H1 (cell line): ENCODE measurements around the gene SEC16A. TPM values are rescaled to one million over a fixed set of nuclear protein-coding genes. Genes with fewer than 3 reads are reported as not detected.

Experiments used
- CTCF ChIA-PET: fragments of 300-600 bp; sonication (Branson Sonifier 250); formaldehyde crosslinking; loops from one replicate; lab custom pipeline; 2021; ENCODE audit not compliant: partially characterized antibody; lab: Charles Lee
- POLR2A ChIA-PET: fragments of 300-600 bp; sonication (Branson Sonifier 250); formaldehyde crosslinking; loops from one replicate; lab custom pipeline; 2021; ENCODE audit warnings: inconsistent platforms; ENCODE audit not compliant: partially characterized antibody; lab: Charles Lee
- DNase-seq, 2 experiments: peaks; one replicate each; pipeline versions ENCODE4 v3.0.0 to v3.0.0-alpha.2; 2010 to 2022; ENCODE audit warnings: low spot score in 2 of 2, low read depth in 1 of 2, mixed read lengths in 1 of 2
- FAIRE-seq: peaks from 2 replicates; lab custom pipeline; 2011; peaks lifted over from hg19 to GRCh38; lab: Jason Lieb, UNC
- H2AFZ ChIP-seq: 2 replicates; pipeline ENCODE4 v1.8.1; 2012; ENCODE audit warnings: low read length, inconsistent platforms
- H2AK5ac ChIP-seq: 2 replicates; pipeline ENCODE4 v1.6.1; 2013; ENCODE audit warnings: low read depth, low read length
- H2BK120ac ChIP-seq: replicated peaks from 2 replicates; pipeline ENCODE3; 2013; ENCODE audit warnings: low read depth, low read length, inconsistent platforms
- H2BK12ac ChIP-seq: 2 replicates; pipeline ENCODE4 v1.6.1; 2013; ENCODE audit warnings: low read depth, low read length
- H2BK15ac ChIP-seq: 2 replicates; pipeline ENCODE4 v1.6.1; 2013; ENCODE audit warnings: low read length
- H2BK20ac ChIP-seq: 2 replicates; pipeline ENCODE4 v1.6.1; 2013; ENCODE audit warnings: low read length
- H2BK5ac ChIP-seq: 2 replicates; pipeline ENCODE4 v1.6.1; 2013; ENCODE audit warnings: low read depth, low read length
- H3K14ac ChIP-seq: 2 replicates; pipeline ENCODE4 v1.6.1; 2013; ENCODE audit warnings: inconsistent platforms; ENCODE audit not compliant: insufficient read length
- H3K18ac ChIP-seq: 2 replicates; pipeline ENCODE4 v1.6.1; 2013; ENCODE audit warnings: low read length; ENCODE audit errors: extremely low read depth
- H3K23ac ChIP-seq: 2 replicates; pipeline ENCODE4 v1.6.1; 2013; ENCODE audit warnings: inconsistent platforms; ENCODE audit not compliant: insufficient read length
- H3K23me2 ChIP-seq: 2 replicates; pipeline ENCODE4 v1.6.1; 2013; ENCODE audit warnings: low read depth, low read length
- H3K27ac ChIP-seq: 2 replicates; pipeline ENCODE4 v1.6.1; 2011; ENCODE audit warnings: low read depth, low read length, inconsistent platforms
- H3K27me3 ChIP-seq, 4 experiments: replicated peaks in 1 of 4; 1 replicate in 1 of 4; 2 replicates in 3 of 4; pipeline versions ENCODE4 v1.6.1 to v1.8.1; 2011 to 2013; ENCODE audit warnings: low read length in 3 of 4, mild to moderate bottlenecking in 3 of 4, inconsistent platforms in 2 of 4, mixed read lengths in 2 of 4, moderate library complexity in 1 of 4; ENCODE audit not compliant: control insufficient read depth in 3 of 4, insufficient read depth in 3 of 4; ENCODE audit errors: extremely low read depth in 1 of 4
- H3K36me3 ChIP-seq, 4 experiments: 2 replicates each; pipeline versions ENCODE4 v1.6.1 to v1.8.1; 2011 to 2013; ENCODE audit warnings: mild to moderate bottlenecking in 4 of 4, low read length in 3 of 4, moderate library complexity in 2 of 4, control low read depth in 1 of 4, inconsistent platforms in 1 of 4; ENCODE audit not compliant: insufficient read depth in 4 of 4, control insufficient read depth in 2 of 4
- H3K4ac ChIP-seq: replicated peaks from 2 replicates; pipeline ENCODE3; 2013; ENCODE audit warnings: low read length, low read depth, mixed read lengths, inconsistent platforms; ENCODE audit not compliant: insufficient read length
- H3K4me1 ChIP-seq, 4 experiments: replicated peaks in 1 of 4; 1 replicate in 1 of 4; 2 replicates in 3 of 4; pipeline versions ENCODE4 v1.6.1 to v1.8.1; 2011 to 2013; ENCODE audit warnings: low read length in 3 of 4, inconsistent platforms in 2 of 4, mixed read lengths in 1 of 4; ENCODE audit not compliant: insufficient read depth in 4 of 4, control insufficient read depth in 3 of 4
- H3K4me2 ChIP-seq, 2 experiments: 2 replicates each; pipeline versions ENCODE4 v1.6.1 to v1.8.1; 2011 to 2013; ENCODE audit warnings: low read depth in 2 of 2, low read length in 2 of 2, control low read depth in 1 of 2, inconsistent platforms in 1 of 2, mild to moderate bottlenecking in 1 of 2; ENCODE audit not compliant: insufficient read depth in 1 of 2
- H3K4me3 ChIP-seq, 4 experiments: fragments of 200-600, 300-600 bp in 1 of 4; sonication (generic), shearing (Covaris generic), sonication (Bioruptor Twin) in 1 of 4; 2 replicates each; pipeline versions ENCODE4 v1.5.1 to v1.8.1; 2011 to 2016; ENCODE audit warnings: low read length in 4 of 4, low read depth in 3 of 4, control low read depth in 2 of 4, inconsistent platforms in 2 of 4, mild to moderate bottlenecking in 2 of 4, mixed read lengths in 1 of 4, moderate library complexity in 1 of 4; ENCODE audit not compliant: insufficient read depth in 2 of 4; ENCODE audit errors: extremely low read depth in 1 of 4
- H3K56ac ChIP-seq: replicated peaks from 2 replicates; pipeline ENCODE3; 2013; ENCODE audit warnings: low read depth, mild to moderate bottlenecking, mixed read lengths, low read length, inconsistent platforms; ENCODE audit not compliant: insufficient read length
- H3K79me1 ChIP-seq: 2 replicates; pipeline ENCODE4 v1.6.1; 2013; ENCODE audit warnings: low read depth, low read length, control low read depth
- H3K79me2 ChIP-seq, 2 experiments: 2 replicates each; pipeline versions ENCODE4 v1.6.1 to v1.8.1; 2012 to 2013; ENCODE audit warnings: low read length in 2 of 2, mild to moderate bottlenecking in 2 of 2, inconsistent platforms in 1 of 2; ENCODE audit not compliant: insufficient read depth in 2 of 2, control insufficient read depth in 1 of 2
- H3K9ac ChIP-seq, 4 experiments: replicated peaks in 1 of 4; 1 replicate in 1 of 4; 2 replicates in 3 of 4; pipeline versions ENCODE4 v1.6.1 to v1.8.1; 2011 to 2013; ENCODE audit warnings: low read depth in 3 of 4, low read length in 3 of 4, control low read depth in 2 of 4, mild to moderate bottlenecking in 2 of 4, moderate library complexity in 2 of 4, inconsistent platforms in 1 of 4; ENCODE audit errors: extremely low read depth in 1 of 4
- H3K9me3 ChIP-seq, 2 experiments: 2 replicates each; pipeline versions ENCODE4 v1.6.1 to v1.8.1; 2012 to 2013; ENCODE audit warnings: mild to moderate bottlenecking in 2 of 2, moderate library complexity in 2 of 2, control low read depth in 1 of 2, inconsistent platforms in 1 of 2, low read depth in 1 of 2, low read length in 1 of 2, mixed read lengths in 1 of 2; ENCODE audit not compliant: insufficient read depth in 2 of 2
- H4K20me1 ChIP-seq, 2 experiments: replicated peaks in 1 of 2; 2 replicates each; pipeline versions ENCODE3 to v1.8.1; 2011 to 2013; ENCODE audit warnings: inconsistent platforms in 2 of 2, low read length in 2 of 2, mild to moderate bottlenecking in 1 of 2; ENCODE audit not compliant: insufficient read depth in 2 of 2, control insufficient read depth in 1 of 2
- H4K5ac ChIP-seq: 2 replicates; pipeline ENCODE4 v1.6.1; 2013; ENCODE audit warnings: low read length, low read depth, mixed read lengths, inconsistent platforms; ENCODE audit not compliant: insufficient read length
- H4K8ac ChIP-seq: 2 replicates; pipeline ENCODE4 v1.8.0; 2013; ENCODE audit warnings: mild to moderate bottlenecking, moderate library complexity, low read length, inconsistent platforms; ENCODE audit not compliant: insufficient read depth; ENCODE audit errors: extremely low read depth
- H4K91ac ChIP-seq: replicated peaks from 2 replicates; pipeline ENCODE3; 2013; ENCODE audit warnings: low read length, mixed read lengths, inconsistent platforms; ENCODE audit not compliant: insufficient read length
- CBX5 ChIP-seq: fragments of 300-800, 300-1000 bp; sonication (generic); IDR thresholded peaks from 2 replicates; pipeline ENCODE4 v1.7.1; 2016; ENCODE audit warnings: antibody characterized with exemption, low read length, low read depth
- CEBPB ChIP-seq: IDR thresholded peaks from 2 replicates; pipeline ENCODE4 v1.6.1; 2012; ENCODE audit warnings: low read depth, low read length
- CTBP2 ChIP-seq: IDR thresholded peaks from 2 replicates; pipeline ENCODE4 v1.7.0; 2011; ENCODE audit warnings: borderline replicate concordance, mild to moderate bottlenecking, moderate library complexity, mixed read lengths, low read length; ENCODE audit not compliant: insufficient read depth, insufficient read length
- FOSL1 ChIP-seq: IDR thresholded peaks from 2 replicates; pipeline ENCODE4 v1.6.1; 2011; ENCODE audit warnings: mild to moderate bottlenecking, low read depth, low read length, moderate library complexity; ENCODE audit not compliant: insufficient read depth
- JUN ChIP-seq: IDR thresholded peaks from 2 replicates; pipeline ENCODE4 v1.6.1; 2011; ENCODE audit warnings: low read depth, mild to moderate bottlenecking, improper control_type of control experiment, low read length
- JUND ChIP-seq: IDR thresholded peaks from 2 replicates; pipeline ENCODE4 v1.6.1; 2011; ENCODE audit warnings: mild to moderate bottlenecking, improper control_type of control experiment, low read length
- KDM4A ChIP-seq: IDR thresholded peaks from one replicate; pipeline ENCODE4 v1.7.1; 2012; ENCODE audit warnings: low read depth, mild to moderate bottlenecking, moderate library complexity, low read length, inconsistent platforms; ENCODE audit not compliant: severe bottlenecking
- SAP30 ChIP-seq: fragments of 300-600 bp; sonication (generic); IDR thresholded peaks from 2 replicates; pipeline ENCODE4 v1.7.1; 2012; ENCODE audit warnings: low read length, moderate library complexity, mild to moderate bottlenecking, inconsistent platforms; ENCODE audit not compliant: insufficient read depth, insufficient replicate concordance
- WGBS, 2 experiments: shearing (Covaris generic) in 1 of 2; methylation state at CpG; one replicate each; pipeline versions ENCODE4 v1.1.6 to v1.1.7; 2013 to 2015; ENCODE audit warnings: low lambda C conversion rate in 2 of 2, mixed read lengths in 2 of 2, inconsistent platforms in 1 of 2, low coverage in 1 of 2, missing lambda C conversion rate in 1 of 2; ENCODE audit not compliant: insufficient replicate concordance in 2 of 2, insufficient coverage in 1 of 2, insufficient read length in 1 of 2; ENCODE audit errors: extremely low coverage in 1 of 2, missing lambda C conversion rate in 1 of 2; 5-methylcytosine and 5-hydroxymethylcytosine counted together
- polyA plus RNA-seq, 7 experiments: library from polyadenylated mRNA; depleted of rRNA in 3 of 7; stranded (reverse) in 5 of 7; unstranded in 2 of 7; fragments of >200 nt in 5 of 7; fragments of 200-250 nt in 2 of 7; gene quantifications; 1 replicate in 5 of 7; 2 replicates in 1 of 7; 4 replicates in 1 of 7; pipeline versions ENCODE4 v1.2.1 to v1.2.3, GENCODE V29; 2011 to 2013; ENCODE audit warnings: missing spikeins in 2 of 7, mixed read lengths in 2 of 7
- total RNA-seq: library from RNA; stranded (reverse); fragmentation: NEBNext Ultra II Directional; extraction: Animal tissue kit (Norgen Biotek cat#: 25700); gene quantifications from 2 replicates; pipeline ENCODE4 v1.2.1, GENCODE V29; 2021
- TF ChIP-seq, protein P1 (sequence below), 3 experiments: IDR thresholded peaks; 1 replicate in 2 of 3; 2 replicates in 1 of 3; pipeline versions ENCODE4 v1.5.1 to v1.6.1; 2011; ENCODE audit warnings: low read length in 3 of 3, mild to moderate bottlenecking in 3 of 3, inconsistent platforms in 2 of 3, low read depth in 1 of 3, moderate library complexity in 1 of 3; ENCODE audit not compliant: insufficient read depth in 1 of 3; ENCODE audit errors: control extremely low read depth in 1 of 3

The SEC16A gene
- total and polyA plus RNA-seq, 2 of the 8 experiments (the other 6 are each of a cell fraction or from before 2014, with no cell fraction given), result 21.6 to 49.0 TPM

DNA sequence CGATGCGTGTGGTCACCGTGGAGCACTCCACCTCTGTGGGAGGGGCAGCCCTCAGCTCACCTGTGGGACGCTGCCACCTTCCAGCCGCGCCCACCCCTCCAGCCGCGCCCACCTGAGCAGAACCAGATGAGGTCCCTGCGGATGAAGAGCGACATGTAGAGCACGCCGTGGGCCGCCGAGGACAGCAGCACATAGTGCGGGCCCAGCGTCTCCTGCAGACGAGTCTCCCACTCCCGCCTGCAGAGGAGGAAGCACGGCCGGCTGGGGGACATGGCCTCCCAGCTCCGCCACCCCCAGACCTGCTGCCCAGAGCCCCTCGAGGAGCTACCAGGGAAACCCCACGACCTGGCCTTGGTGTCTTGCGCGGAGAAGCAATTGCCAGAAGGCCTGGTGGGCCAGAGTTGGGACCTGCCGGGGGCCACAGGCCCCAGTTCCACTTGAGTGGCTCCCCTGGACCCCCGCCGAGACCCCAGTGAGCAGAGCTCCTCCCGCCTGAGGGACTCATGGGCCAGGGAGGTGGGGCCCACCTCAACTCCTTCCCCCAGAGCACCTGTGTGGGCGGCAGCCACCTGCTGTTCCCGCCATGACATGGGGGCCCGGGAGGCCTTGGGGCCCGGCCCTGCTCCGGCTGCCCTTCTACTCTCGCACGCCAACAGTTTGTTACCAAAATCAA lies 49.7 kb downstream of the SEC16A start:
- Histone ChIP-seq H4K8ac (no peak overlapping the region), H3K23me2 (peaks cover 1% of the 10 kb centered on the region; the same call in 1 of the 2 replicates), H2BK5ac (no peak overlapping the region), H3K9me3 (no peaks in the 10 kb centered on the region), H3K4me2 (no peak overlapping the region), H3K14ac (no peak overlapping the region), H3K27me3 (peaks cover 0 to under 1% (median 0%) of the 10 kb centered on the region in 4 experiments; a peak in 1 of 7 replicates), H3K18ac (no peak overlapping the region), H3K36me3 (peaks cover 0 to 11% (median 2%) of the 10 kb centered on the region in 4 experiments; a peak in 2 of 8 replicates), H4K91ac (no peak overlapping the region), H4K5ac (no peak overlapping the region), H3K4me3 (no peak overlapping the region), H2BK20ac (no peak overlapping the region), H3K23ac (no peak overlapping the region), H2AFZ (no peak overlapping the region), H2BK12ac (no peak overlapping the region), H3K27ac (no peak overlapping the region), H3K9ac (no peak overlapping the region), H4K20me1 (peaks cover 14 to 24% of the 10 kb centered on the region in 2 experiments), H3K4me1 (peaks cover 0 to 6% (median 2%) of the 10 kb centered on the region in 4 experiments; a peak in 1 of 7 replicates), H2BK15ac (no peak overlapping the region), H3K79me1 (peaks cover 13% of the 10 kb centered on the region), H3K56ac (no peak overlapping the region), H3K4ac (no peak overlapping the region), H2AK5ac (no peak overlapping the region), H3K79me2 (peaks cover 0 to 22% of the 10 kb centered on the region in 2 experiments; a peak in 1 of 4 replicates), H2BK120ac (no peak overlapping the region)
- POLR2A ChIA-PET, result interaction anchor here (1.0 to 4.2 kb wide), 8 partner anchors 9 to 88 kb away, joined by 3 to 22 read pairs (median 3); no protein-coding TSS in a partner anchor
- CTCF ChIA-PET, result interaction anchor here (0.6 to 2.4 kb wide), 8 partner anchors 31 to 193 kb away, joined by 3 to 7 read pairs (median 4); no protein-coding TSS in a partner anchor
- no peak for FAIRE-seq
- DNase-seq, result no peak
- 91% methylated on average over 31 of the region's 36 CpGs; no CpG with 5 or more reads in 1 of the 2 experiments for WGBS, 2 experiments
- TF ChIP-seq, protein P1, sequence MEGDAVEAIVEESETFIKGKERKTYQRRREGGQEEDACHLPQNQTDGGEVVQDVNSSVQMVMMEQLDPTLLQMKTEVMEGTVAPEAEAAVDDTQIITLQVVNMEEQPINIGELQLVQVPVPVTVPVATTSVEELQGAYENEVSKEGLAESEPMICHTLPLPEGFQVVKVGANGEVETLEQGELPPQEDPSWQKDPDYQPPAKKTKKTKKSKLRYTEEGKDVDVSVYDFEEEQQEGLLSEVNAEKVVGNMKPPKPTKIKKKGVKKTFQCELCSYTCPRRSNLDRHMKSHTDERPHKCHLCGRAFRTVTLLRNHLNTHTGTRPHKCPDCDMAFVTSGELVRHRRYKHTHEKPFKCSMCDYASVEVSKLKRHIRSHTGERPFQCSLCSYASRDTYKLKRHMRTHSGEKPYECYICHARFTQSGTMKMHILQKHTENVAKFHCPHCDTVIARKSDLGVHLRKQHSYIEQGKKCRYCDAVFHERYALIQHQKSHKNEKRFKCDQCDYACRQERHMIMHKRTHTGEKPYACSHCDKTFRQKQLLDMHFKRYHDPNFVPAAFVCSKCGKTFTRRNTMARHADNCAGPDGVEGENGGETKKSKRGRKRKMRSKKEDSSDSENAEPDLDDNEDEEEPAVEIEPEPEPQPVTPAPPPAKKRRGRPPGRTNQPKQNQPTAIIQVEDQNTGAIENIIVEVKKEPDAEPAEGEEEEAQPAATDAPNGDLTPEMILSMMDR (IDR thresholded peaks at IDR 0.05; ENCODE audit: control extremely low read depth in 1 of 3, insufficient read depth in 1 of 3, low read depth in 1 of 3, low read length in 3 of 3), result no peak
- TF ChIP-seq JUN, result no peak
- no peak for TF ChIP-seq JUND
- no peak for TF ChIP-seq CBX5
- no peak for TF ChIP-seq CTBP2
- TF ChIP-seq CEBPB, result no peak
- TF ChIP-seq FOSL1, result no peak
- no peak for TF ChIP-seq SAP30
- TF ChIP-seq KDM4A, result no peak
